ENCODE measurements around the gene RGP1.
A peak's percentile ranks its signal among the peaks of the same experiment; 100 is the strongest.

Gene RGP1

GRCh38 chr9:35730486-35730854, 18.6 kb upstream of the RGP1 start:
- Histone ChIP-seq H3K79me2 (ENCODE audit: control insufficient read depth, low read length) (peaks cover 71% of the 10 kb centered on the region), H3F3A (ENCODE audit: control insufficient read depth, insufficient read depth) (peaks cover 19% of the 10 kb centered on the region), H3K4me1 (ENCODE audit: control insufficient read depth, low read length) (peaks cover 61% of the 10 kb centered on the region)

GRCh38 chr9:35731415-35732184, 17.5 kb upstream of the RGP1 start:
- no peak for TF ChIP-seq CTCF (IDR thresholded peaks at IDR 0.05; ENCODE audit: low read depth, low read length, poor library complexity, severe bottlenecking)
- TF ChIP-seq EZH2phosphoT487 (IDR thresholded peaks at IDR 0.05; ENCODE audit: borderline replicate concordance, low read length) = no peak
- Histone ChIP-seq H3K9me2 (replicated peaks; ENCODE audit: control insufficient read depth, low read length) (no peaks in the 10 kb centered on the region), H3K4me1 (ENCODE audit: control insufficient read depth, low read length) (peaks cover 65% of the 10 kb centered on the region), H3K27me3 (ENCODE audit: control insufficient read depth, low read length) (no peaks in the 10 kb centered on the region), H3K79me2 (ENCODE audit: control insufficient read depth, low read length) (peaks cover 64% of the 10 kb centered on the region), H3K36me3 (ENCODE audit: control insufficient read depth, low read length) (peaks cover 40% of the 10 kb centered on the region), H3F3A (ENCODE audit: control insufficient read depth, insufficient read depth) (peaks cover 19% of the 10 kb centered on the region), H3K4me2 (ENCODE audit: low read length) (peak overlapping the region; percentile 94), H4K20me1 (ENCODE audit: control insufficient read depth, insufficient read depth, low read depth, low read length) (peaks cover 30% of the 10 kb centered on the region), H3K27ac (ENCODE audit: low read depth, low read length) (peak overlapping the region; percentile 72), H3K9me3 (ENCODE audit: control insufficient read depth, insufficient read depth, low read length) (no peaks in the 10 kb centered on the region), H3K4me3 (ENCODE audit: low read length) (peak overlapping the region; percentile 84)

More at GRCh38 chr9:35730486-35730854, 18.6 kb upstream of the RGP1 start:
- no peak for TF ChIP-seq EZH2phosphoT487 (IDR thresholded peaks at IDR 0.05; ENCODE audit: borderline replicate concordance, low read length)
- no peak for TF ChIP-seq CTCF (IDR thresholded peaks at IDR 0.05; ENCODE audit: low read depth, low read length, poor library complexity, severe bottlenecking)
- peak overlapping the region; percentile 94 for H3K4me2 ChIP-seq (ENCODE audit: low read length)
- peak overlapping the region; percentile 84 for H3K4me3 ChIP-seq (ENCODE audit: low read length)
- peaks cover 35% of the 10 kb centered on the region for H3K36me3 ChIP-seq (ENCODE audit: control insufficient read depth, low read length)
- H3K27me3 ChIP-seq (ENCODE audit: control insufficient read depth, low read length) = no peaks in the 10 kb centered on the region
- peaks cover 30% of the 10 kb centered on the region for H4K20me1 ChIP-seq (ENCODE audit: control insufficient read depth, insufficient read depth, low read depth, low read length)
- H3K9me3 ChIP-seq (ENCODE audit: control insufficient read depth, insufficient read depth, low read length) = no peaks in the 10 kb centered on the region
- no peaks in the 10 kb centered on the region for H3K9me2 ChIP-seq (replicated peaks; ENCODE audit: control insufficient read depth, low read length)
- peak overlapping the region; percentile 72 for H3K27ac ChIP-seq (ENCODE audit: low read depth, low read length)

GRCh38 chr9:35732185-35732799, 16.8 kb upstream of the RGP1 start, which contains the start of the genes CREB3 and TLN1:
Gene CREB3 (plus strand): TSS chr9:35732666. CDS start chr9:35732773, 107 bp downstream.
Gene TLN1 (minus strand): TSS chr9:35732195. CDS start chr9:35725694, 6,501 bp downstream.
- H3F3A ChIP-seq (ENCODE audit: control insufficient read depth, insufficient read depth) = peaks cover 19% of the 10 kb centered on the region
- peaks cover 44% of the 10 kb centered on the region for H3K36me3 ChIP-seq (ENCODE audit: control insufficient read depth, low read length)
- H3K4me1 ChIP-seq (ENCODE audit: control insufficient read depth, low read length) = peaks cover 58% of the 10 kb centered on the region
- peak within 1 kb of the TSS; percentile 72 for H3K27ac ChIP-seq (ENCODE audit: low read depth, low read length)
- H4K20me1 ChIP-seq (ENCODE audit: control insufficient read depth, insufficient read depth, low read depth, low read length) = peaks cover 30% of the 10 kb centered on the region
- no peaks in the 10 kb centered on the region for H3K9me2 ChIP-seq (replicated peaks; ENCODE audit: control insufficient read depth, low read length)
- no peaks in the 10 kb centered on the region for H3K27me3 ChIP-seq (ENCODE audit: control insufficient read depth, low read length)
- peaks cover 58% of the 10 kb centered on the region for H3K79me2 ChIP-seq (ENCODE audit: control insufficient read depth, low read length)
- no peak for TF ChIP-seq EZH2phosphoT487 (IDR thresholded peaks at IDR 0.05; ENCODE audit: borderline replicate concordance, low read length)
- peak; percentile 41 for TF ChIP-seq CTCF (IDR thresholded peaks at IDR 0.05; ENCODE audit: low read depth, low read length, poor library complexity, severe bottlenecking)
- peak within 1 kb of the TSS; percentile 94 for H3K4me2 ChIP-seq (ENCODE audit: low read length)
- peak within 1 kb of the TSS; percentile 84 for H3K4me3 ChIP-seq (ENCODE audit: low read length)
- no peaks in the 10 kb centered on the region for H3K9me3 ChIP-seq (ENCODE audit: control insufficient read depth, insufficient read depth, low read length)

Measured in DOHH2 (cell line).